ENCODE measurements around the gene DNAH1. TPM values are rescaled to one million over a fixed set of nuclear protein-coding genes. Genes with fewer than 3 reads are reported as not detected.

DNAH1 gene
- total and polyA plus RNA-seq, 2 of the 13 experiments (the other 11 are each of a cell fraction or from before 2014, with no cell fraction given), result 0.64 to 3.5 TPM

DNA sequence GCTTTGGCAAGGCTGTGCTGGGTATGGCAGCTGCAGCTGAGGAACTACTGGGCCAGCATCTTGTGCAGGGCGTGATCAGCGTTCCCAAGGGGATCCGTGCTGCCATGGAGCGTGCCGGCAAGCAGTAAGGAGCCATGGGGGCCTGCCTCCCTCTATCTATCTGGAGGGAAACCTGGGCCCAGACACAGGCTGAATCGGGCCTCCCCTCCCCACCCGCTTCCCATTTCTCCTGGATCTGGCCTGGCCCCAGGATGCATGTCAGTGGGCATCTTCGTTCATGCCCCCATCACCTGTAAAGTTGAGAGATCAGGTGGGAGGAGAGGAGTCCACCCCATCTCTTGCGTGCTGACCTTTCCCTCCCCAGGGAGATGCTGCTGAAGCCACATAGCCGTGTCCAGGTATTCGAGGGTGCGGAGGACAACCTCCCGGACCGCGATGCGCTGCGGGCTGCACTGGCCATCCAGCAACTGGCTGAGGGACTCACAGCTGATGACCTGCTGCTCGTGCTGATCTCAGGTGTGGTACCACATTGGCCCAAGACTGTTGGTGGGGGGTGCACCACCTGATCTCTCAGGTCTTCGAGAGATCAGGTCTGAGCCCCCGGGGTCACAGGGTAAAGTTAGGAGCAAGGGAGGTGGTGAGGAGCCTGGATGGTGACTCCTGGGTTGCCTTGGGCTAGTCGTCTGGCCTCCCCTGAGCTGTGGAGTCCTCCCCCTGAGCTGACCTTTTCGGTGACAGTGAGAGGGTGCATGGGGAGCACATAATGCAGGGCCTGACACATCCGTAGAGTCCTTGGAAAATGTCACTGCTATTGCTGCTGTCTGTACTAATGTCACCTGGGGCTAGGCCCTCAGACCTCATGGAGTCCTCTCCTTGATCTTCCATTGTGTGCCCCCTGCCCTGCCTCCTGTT lies 25.3 kb upstream of the DNAH1 start (continued):
- TF ChIP-seq, protein P1, sequence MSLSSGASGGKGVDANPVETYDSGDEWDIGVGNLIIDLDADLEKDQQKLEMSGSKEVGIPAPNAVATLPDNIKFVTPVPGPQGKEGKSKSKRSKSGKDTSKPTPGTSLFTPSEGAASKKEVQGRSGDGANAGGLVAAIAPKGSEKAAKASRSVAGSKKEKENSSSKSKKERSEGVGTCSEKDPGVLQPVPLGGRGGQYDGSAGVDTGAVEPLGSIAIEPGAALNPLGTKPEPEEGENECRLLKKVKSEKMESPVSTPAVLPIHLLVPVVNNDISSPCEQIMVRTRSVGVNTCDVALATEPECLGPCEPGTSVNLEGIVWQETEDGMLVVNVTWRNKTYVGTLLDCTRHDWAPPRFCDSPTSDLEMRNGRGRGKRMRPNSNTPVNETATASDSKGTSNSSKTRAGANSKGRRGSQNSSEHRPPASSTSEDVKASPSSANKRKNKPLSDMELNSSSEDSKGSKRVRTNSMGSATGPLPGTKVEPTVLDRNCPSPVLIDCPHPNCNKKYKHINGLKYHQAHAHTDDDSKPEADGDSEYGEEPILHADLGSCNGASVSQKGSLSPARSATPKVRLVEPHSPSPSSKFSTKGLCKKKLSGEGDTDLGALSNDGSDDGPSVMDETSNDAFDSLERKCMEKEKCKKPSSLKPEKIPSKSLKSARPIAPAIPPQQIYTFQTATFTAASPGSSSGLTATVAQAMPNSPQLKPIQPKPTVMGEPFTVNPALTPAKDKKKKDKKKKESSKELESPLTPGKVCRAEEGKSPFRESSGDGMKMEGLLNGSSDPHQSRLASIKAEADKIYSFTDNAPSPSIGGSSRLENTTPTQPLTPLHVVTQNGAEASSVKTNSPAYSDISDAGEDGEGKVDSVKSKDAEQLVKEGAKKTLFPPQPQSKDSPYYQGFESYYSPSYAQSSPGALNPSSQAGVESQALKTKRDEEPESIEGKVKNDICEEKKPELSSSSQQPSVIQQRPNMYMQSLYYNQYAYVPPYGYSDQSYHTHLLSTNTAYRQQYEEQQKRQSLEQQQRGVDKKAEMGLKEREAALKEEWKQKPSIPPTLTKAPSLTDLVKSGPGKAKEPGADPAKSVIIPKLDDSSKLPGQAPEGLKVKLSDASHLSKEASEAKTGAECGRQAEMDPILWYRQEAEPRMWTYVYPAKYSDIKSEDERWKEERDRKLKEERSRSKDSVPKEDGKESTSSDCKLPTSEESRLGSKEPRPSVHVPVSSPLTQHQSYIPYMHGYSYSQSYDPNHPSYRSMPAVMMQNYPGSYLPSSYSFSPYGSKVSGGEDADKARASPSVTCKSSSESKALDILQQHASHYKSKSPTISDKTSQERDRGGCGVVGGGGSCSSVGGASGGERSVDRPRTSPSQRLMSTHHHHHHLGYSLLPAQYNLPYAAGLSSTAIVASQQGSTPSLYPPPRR (CRISPR knock-in tag; IDR thresholded peaks at IDR 0.05; ENCODE audit: borderline replicate concordance), result peak; percentile 16
- TF ChIP-seq ZFYVE20 (CRISPR knock-in tag; IDR thresholded peaks at IDR 0.05; ENCODE audit: borderline replicate concordance, low read depth) (0 out of 2 replicates have a peak, but pooled peaks have one; percentile 8), ZNF589 (CRISPR knock-in tag; conservative IDR thresholded peaks at IDR 0.05) (0 out of 2 replicates have a peak, but pooled peaks have one; percentile 31), ISL2 (CRISPR knock-in tag; IDR thresholded peaks at IDR 0.05) (no peak), KMT2A (CRISPR knock-in tag; IDR thresholded peaks at IDR 0.05) (0 out of 2 replicates have a peak, but pooled peaks have one; percentile 20), RXRB (CRISPR knock-in tag; IDR thresholded peaks at IDR 0.05; ENCODE audit: borderline replicate concordance) (0 out of 2 replicates have a peak, but pooled peaks have one; percentile 0), KDM5A (IDR thresholded peaks at IDR 0.05; ENCODE audit: borderline replicate concordance, low read length) (no peak), ZNF724P (CRISPR knock-in tag; IDR thresholded peaks at IDR 0.05; ENCODE audit: borderline replicate concordance) (0 out of 2 replicates have a peak, but pooled peaks have one; percentile 3), ZNF549 (CRISPR knock-in tag; IDR thresholded peaks at IDR 0.05) (no peak), TBX2 (CRISPR knock-in tag; IDR thresholded peaks at IDR 0.05; ENCODE audit: borderline replicate concordance) (0 out of 2 replicates have a peak, but pooled peaks have one; percentile 14), ZNF263 (CRISPR knock-in tag; IDR thresholded peaks at IDR 0.05) (peak; percentile 80), HDAC1 (CRISPR knock-in tag; IDR thresholded peaks at IDR 0.05) (peak; percentile 51; the same call in 1 of the 2 replicates), ZNF749 (CRISPR knock-in tag; IDR thresholded peaks at IDR 0.05; ENCODE audit: borderline replicate concordance) (0 out of 2 replicates have a peak, but pooled peaks have one; percentile 4), MED13 (CRISPR knock-in tag; IDR thresholded peaks at IDR 0.05) (no peak), NFE2L1 (CRISPR knock-in tag; IDR thresholded peaks at IDR 0.05; ENCODE audit: borderline replicate concordance) (0 out of 2 replicates have a peak, but pooled peaks have one; percentile 8), ESRRA (CRISPR knock-in tag; IDR thresholded peaks at IDR 0.05; ENCODE audit: low read depth) (0 out of 2 replicates have a peak, but pooled peaks have one; percentile 23), PHF5A (CRISPR knock-in tag; IDR thresholded peaks at IDR 0.05; ENCODE audit: low read depth, unreplicated experiment) (no peak), ZNF441 (CRISPR knock-in tag; IDR thresholded peaks at IDR 0.05; ENCODE audit: borderline replicate concordance) (0 out of 2 replicates have a peak, but pooled peaks have one; percentile 11), NFIC (IDR thresholded peaks at IDR 0.05; ENCODE audit: low read length) (no peak), ZSCAN31 (CRISPR knock-in tag; IDR thresholded peaks at IDR 0.05; ENCODE audit: low read depth) (0 out of 2 replicates have a peak, but pooled peaks have one; percentile 31), SNAPC2 (CRISPR knock-in tag; IDR thresholded peaks at IDR 0.05) (0 out of 2 replicates have a peak, but pooled peaks have one; percentile 23)
- TF ChIP-seq, protein P2, sequence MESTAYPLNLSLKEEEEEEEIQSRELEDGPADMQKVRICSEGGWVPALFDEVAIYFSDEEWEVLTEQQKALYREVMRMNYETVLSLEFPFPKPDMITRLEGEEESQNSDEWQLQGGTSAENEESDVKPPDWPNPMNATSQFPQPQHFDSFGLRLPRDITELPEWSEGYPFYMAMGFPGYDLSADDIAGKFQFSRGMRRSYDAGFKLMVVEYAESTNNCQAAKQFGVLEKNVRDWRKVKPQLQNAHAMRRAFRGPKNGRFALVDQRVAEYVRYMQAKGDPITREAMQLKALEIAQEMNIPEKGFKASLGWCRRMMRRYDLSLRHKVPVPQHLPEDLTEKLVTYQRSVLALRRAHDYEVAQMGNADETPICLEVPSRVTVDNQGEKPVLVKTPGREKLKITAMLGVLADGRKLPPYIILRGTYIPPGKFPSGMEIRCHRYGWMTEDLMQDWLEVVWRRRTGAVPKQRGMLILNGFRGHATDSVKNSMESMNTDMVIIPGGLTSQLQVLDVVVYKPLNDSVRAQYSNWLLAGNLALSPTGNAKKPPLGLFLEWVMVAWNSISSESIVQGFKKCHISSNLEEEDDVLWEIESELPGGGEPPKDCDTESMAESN (CRISPR knock-in tag; conservative IDR thresholded peaks at IDR 0.05), result no peak
